Activated T-helper 9 cell treated with anti-CD3 and anti-CD28 coated beads, Interleukin-2, amount 50 U/mL, for 16 hours (primary cell): ENCODE results near the gene SUSD1.

Source experiments
- DNase-seq: peaks from one replicate; pipeline ENCODE4 v3.0.0-alpha.2; 2020; ENCODE audit warnings: low read depth

SUSD1 gene

DNA sequence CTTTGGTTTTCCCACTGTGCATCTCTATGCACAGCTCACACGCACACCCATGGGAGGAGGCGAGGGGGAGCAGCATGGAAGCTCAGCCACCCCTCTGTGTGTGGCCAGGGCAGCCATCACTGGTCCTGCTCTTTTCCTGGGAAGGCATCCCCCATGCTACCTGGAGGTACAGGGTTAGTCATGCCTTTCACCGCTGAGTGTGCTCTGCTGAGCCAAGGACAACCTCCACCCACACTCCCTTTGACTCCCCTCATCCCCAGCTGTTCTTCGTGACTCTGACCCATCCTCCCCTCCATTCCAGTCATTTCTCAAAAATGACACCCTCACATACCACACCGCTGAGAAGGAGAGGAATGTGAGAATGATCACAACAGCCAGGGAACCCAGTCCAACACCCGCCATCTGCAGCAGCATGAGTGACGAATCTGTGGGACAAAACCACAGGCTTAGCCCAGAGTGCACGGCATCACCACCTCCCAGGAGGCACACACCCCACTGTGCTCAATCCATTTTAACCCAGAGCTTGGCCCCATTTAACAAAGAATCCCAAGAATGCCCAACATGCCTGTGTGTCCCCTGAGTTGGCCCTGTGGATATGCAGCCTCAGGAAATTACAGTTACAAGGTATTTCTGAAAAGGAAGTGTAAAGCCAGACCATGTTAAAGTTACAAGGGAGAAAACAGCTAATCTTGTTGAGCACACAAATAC is 133.4 kb downstream of the SUSD1 start:
- DNase-seq, result no peak

DNA sequence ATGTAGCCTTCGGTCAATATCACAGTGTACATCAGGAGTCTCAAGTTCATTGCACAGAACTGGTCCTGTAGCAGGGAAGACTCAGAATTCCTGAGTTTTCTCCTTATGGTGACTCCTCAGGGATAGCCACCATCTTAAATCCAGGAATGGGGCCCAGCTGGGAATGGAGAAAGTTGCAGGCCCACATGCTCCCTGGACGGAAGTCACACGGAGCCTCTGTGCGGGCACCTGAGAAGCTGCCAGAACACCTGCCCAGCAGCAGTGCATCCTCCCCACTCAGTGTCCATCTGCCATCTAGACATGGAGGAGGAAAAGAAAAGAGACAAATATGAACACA is 133.9 kb downstream of the SUSD1 start:
- DNase-seq, result no peak

DNA sequence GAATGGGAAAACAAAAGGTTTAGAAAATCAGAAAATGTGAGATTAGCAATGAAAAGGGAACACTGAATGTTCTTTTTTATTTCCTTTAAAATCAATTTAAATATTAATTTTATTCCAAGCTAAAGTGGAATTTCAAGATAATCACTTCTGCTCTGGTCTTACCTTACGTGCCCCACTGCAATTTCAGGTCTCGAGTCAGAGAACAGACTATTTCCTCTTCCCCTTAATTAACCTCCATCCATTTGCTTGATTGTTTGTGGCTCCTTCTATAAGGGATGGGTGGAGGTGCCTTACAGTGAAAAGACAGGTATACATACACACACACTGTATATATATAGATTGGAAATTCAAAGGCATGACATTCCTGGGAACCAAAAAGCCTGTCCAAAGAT is 137.1 kb downstream of the SUSD1 start:
- no peak for DNase-seq

DNA sequence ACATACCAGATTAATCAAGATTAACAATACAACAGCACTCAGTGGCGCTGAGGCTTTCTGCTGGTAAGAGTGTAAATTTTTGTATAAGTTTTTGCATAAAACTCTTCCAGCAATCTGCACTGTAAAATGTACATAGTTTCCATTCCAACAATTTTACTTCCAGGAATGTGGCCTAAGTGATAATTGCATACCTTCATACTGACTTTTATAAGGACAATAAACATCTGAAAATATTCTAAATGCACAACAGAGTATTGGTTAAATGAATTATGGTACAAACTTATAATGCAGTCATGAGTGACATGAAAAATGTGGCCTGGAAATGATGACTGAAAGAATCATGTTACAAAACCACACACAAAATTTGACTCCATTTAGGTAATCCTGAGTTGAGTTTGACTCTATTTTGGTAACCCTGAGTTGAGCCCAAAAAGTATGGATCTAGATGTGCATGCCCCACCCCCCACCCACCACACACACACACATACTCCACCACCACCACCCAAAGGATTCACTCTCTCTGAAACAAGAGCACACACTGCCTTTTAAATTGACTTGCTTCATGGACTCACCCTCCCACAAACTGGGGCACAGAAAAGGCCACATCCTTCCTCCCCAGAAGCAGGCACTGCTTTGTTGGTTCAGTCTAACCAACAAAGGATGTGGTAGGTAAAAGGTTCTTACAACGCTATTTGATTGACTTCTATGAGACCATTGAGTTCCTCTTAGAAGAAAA is 137.6 kb downstream of the SUSD1 start:
- DNase-seq, result peak; percentile 25

DNA sequence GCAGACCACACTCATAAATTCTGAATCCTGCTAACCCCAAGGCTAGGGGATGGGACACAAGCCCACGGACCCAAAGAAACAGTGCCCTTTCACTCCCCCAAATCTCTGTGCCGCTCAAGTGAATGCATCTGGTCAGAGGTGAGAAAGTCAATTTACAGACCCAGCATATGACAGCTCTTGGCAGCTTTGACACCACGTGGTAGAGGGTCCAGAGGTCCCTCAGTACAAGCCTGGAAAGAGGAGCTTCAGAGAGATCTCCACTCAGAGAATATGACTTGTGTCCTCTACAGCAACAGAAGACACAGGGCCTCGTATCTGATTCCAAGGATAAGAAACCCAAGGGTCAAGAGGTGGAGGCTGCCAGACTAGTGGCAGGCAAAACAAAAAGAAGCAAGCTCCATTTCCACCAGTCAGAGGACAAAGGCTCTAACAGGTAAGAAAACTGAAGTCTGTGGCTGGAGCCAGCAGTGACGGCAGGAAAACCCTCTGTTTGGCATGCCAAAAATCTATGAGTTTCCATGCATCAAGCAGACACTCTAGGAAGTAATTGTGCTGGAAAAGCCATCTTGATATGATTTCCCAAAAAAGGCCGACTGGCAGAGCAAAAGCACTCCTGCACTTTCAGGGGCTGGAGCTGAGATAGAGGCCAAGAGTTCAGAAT is 139.8 kb downstream of the SUSD1 start:
- DNase-seq, result no peak

DNA sequence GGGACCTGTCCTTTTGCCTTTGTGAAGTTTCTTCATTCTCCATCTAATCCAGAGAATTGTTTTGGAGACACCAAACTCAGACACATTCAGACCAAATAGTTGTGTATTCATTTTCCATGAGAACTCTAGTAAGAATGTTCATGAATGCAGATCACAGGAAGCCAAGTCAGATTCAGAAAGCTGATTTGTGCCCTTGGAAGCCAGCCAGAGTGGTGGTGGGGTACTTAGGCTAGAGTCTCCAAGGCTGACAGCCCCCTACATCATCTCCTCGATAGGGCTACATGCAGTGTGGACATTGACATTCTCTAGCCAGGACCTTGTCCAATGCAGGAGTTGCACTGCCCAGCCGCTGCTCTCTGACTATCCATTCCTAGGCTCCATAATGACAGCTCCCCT is 140.9 kb downstream of the SUSD1 start:
- DNase-seq, result no peak

DNA sequence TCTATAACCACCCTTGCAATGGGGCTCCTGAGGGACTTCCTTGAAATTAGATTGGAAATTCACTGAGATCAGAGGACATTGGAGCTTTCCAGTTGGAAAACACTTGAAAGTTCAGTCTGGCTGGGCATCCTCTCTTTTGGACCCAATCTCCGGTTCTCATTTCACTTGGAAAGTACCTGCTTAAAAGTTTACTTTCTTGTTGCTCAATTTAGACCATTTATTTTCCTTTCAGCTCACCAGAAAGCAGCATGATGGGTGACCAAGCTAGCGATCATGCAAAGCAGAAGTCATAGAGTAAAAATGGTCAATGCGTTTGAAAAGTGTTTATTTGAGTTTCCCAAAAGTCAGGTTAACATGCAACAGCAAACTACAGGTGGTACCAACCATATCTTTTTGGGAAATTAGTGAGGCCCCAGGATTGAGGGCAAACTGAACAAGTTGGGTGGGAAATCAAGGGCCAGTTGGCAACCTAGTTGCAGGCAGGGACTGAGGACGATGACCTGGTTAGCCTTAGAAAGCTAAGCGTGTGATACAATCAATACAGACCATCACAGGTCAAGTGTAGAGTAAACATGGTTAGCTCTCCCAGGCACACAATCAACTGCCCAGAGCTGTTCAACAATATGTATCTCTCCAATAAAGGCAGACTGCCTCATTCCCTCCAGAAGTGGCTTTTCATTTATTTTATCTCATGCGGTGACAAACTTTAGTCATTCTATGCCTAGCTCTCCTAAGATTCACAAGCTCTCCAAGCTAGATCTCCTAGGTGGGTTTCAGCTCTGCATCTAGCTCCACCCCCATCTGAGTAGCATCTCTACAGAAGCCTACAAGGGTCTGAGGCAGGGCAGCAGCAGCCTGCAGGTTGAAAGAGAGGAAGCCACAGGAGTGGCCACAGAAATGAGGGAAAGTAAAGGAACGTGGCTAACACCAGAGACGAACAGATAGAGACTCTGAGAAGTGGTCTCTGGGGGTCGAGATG is 141.6 kb downstream of the SUSD1 start:
- DNase-seq, result no peak

DNA sequence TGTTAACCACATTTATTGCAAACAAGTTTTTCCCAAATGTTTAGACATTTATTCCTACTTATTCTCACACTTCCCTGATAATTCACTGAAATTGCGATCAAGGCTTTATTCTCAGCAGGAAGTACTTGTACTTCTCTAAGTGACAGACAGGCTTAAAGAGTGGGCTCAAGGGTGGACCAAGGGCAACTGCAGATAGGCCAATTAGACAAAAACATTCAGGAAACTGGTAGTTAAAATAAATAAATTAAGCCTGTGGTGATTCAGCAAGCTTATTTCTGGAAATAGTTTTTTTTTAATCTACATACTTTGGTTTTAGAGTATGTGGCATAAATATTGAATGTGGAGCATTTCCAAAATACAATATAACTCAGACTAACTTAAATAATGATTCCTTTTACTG is 142.4 kb downstream of the SUSD1 start:
- no peak for DNase-seq

DNA sequence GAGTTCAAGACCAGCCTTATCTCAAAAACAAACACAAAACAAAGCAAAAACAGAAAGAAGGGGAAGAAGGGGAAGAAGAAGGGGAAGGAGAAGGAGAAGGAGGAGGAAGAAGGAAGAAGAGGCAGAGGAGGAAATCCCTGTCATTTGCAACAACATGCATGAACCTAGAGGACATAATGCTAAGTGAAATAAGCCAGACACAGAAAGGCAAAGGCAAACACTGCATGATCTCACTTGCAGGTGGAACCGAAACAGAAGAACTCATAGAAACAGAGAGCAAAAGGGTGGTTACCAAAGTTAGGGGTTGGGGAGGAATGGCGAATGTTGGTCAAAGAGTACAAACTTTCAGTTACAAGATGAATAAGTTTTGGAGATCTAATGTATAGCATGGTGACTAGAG is 143.1 kb downstream of the SUSD1 start:
- no peak for DNase-seq

DNA sequence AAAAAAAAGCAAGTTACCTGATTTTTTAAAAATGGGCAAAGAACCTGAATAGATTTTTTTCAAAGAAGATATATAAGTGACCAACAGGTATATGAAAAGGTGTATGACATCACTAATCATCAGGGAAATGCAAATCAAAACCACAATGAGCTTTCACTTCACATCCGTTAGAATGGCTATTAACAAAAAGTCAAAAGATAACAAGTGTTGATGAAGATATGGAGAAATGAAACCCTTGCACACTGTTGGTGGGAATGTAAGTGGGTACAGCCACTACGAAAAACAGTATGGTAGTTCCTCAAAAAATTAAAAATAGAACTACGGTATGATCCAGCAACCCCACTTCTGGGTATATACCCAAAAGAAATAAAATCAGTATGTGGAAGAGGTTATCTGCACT is 143.7 kb downstream of the SUSD1 start:
- no peak for DNase-seq

DNA sequence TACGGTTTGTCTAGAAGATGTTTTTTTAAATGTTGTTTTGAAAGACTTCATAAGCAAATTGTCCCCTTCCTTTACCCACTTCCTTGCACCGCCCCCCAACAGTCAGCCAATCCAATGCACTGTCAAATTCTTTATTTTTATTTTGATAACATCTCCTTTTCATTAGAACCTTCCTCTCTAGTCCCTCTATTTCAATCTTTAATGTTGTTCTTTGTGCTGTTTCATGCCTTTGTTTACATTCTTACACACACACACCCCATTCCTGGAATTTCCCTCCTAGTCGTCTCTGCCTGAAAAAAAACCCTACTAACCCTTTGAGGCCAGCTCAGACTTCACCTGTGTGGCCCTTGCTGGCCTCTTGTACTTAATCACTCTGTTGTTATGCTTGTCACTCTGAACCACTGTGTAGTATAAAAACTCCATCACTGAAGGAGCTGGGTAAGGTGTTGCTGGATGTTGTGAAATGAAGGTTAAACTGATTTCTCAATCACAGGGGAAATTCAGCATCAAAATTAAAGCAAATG is 145.1 kb downstream of the SUSD1 start:
- DNase-seq, result no peak

DNA sequence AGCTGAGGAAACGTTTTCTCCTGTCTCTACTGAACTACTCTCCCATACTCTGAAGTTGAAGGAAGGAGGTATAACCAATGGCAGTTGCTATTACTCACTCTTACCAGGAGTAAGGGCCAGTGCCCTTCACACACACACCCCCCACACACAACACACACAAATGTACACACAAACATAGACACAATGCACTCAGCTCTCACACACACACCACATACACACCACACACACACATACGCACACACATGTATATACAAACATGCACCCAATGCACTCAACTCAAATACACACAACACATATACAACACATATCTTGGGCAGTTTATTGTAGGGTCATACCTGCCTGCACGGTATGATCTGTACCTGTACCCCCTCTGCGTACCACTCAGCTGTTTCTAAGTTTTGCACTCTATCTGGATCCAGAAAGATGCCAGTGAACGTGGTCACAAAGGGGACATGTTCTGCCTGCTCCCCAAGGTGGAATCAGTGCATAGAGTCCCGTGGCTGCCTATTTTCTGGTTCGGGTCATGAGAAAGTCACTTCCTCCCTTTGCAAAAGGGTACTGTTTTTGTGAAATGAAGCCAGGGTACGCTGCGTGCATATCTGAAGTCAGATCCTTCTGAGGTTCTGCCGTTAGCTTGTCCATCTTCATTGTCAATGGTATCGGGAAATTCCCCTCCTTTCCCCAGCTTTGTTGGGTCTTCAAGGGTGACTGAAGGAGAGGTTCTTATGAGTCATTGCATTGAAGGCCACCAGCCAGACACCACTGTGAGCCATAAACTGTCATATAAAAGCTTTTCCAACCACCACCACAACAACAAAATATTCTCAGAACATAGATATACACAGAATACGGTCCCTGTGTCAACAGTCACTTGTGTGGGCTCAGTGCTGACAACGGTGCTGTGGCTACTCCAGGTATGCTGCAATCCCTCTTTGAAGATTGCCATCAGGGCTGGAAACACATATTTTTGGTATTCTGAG is 146.6 kb downstream of the SUSD1 start:
- peak; percentile 4 for DNase-seq

DNA sequence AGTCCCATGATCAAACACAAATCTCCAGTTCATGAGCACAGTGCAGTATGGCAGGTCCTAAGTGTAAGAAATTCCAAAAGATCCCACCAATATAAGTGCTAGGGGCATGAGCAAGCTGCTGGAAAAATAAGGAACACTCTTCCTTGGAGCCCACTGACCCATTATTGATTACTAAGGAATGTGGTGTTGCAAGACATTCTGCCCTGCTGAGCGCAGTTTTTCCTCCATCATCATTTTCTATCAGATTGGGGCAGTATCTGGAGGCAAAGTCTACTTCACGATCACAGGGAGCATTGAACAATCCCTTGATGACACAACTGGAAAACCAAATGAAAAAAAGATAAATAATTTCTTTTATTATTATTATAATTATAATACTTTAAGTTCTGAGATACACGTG is 149.2 kb downstream of the SUSD1 start:
- no peak for DNase-seq

DNA sequence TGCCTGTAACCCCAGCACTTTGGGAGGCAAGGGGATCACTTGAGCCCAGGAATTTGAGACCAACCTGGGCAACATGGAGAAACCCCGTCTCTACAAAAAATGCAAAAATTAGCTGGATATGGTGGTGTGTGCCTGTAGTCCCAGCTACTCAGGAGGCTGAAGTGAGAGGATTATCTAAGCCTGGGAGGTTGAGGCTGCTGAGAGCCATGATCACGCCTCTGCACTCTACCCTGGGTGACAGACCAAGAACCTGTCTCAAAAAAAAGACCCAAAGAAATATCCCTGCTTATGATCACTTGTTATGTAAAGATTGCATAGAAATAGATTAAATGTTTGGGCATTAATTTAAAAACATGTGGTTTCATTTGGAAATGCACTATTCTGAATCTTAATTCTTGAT is 153.4 kb downstream of the SUSD1 start:
- no peak for DNase-seq

DNA sequence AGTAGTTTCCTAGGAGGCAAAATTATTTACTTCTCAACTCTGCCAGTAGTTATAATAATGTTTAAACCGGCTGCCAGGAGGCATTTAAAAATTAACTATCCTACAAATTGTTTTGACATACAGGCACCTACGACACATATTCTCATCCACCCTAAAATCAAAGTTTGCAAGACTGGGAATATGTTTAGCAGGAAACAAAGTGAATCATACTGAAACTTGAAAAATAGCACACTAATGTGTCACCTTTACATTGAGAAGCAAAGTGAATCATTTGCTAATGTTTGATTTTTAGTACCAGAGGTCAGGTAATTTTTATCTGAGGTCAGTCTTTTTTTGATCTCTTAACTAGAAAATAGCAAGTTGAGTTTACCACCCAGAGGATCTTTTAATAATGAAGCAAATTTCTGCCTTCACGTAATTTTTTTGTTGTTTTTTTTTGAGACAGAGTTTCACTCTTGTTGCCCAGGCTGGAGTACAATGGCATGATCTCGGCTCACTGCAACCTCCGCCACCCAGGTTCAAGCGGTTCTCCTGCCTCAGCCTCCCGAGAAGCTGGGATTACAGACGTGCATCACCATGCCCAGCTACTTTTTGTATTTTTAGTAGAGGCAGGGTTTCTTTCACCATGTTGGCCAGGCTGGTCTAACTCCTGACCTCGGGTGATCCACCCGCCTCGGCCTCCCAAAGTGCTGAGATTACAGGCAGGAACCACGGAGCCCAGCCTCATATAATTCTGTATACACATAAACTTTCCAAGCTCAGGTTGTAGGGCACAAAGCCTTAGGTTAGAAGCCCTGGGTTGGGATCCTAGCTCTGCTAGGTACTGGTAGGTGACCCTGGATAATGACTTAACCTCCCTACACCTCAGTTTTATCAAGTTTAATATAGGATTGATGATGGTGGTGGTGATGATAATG is 154.2 kb downstream of the SUSD1 start:
- DNase-seq, result no peak

DNA sequence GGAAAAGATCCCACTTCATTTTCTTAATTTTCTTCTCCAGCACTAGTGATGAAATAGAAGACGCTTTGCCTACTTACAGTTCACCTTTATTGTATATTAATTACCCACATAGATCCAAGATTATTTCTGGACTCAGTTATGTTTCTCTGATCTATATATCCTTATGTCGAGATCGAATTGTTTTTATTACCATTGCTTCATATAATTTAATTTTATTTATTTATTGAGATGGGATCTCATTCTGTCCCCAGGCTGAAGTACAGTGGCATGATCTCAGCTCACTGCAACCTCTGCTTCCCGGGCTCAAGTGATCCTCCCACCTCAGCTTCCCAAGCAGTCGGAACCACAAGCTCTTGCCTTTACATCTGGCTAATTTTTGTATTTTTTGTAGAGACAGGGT is 157.2 kb downstream of the SUSD1 start:
- DNase-seq, result no peak

DNA sequence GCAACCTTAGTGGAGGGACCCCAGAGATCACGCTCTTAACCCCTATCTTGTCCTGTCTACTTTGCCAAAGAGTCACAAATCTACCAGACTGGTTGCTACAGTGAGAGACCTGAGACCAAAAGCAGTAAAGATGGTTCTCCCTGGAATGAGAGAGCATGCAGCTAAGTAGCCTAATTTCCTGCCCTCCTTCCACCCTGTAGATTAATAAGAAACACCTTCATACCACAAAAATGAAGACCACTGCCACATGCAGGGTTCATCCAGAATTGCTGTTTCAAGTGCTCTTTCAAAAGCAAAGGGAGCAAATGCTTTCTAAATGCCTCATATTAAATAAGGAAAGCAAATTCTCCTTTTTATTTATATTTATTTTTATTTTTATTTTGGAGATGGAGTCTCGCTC is 159.4 kb downstream of the SUSD1 start:
- DNase-seq, result no peak

DNA sequence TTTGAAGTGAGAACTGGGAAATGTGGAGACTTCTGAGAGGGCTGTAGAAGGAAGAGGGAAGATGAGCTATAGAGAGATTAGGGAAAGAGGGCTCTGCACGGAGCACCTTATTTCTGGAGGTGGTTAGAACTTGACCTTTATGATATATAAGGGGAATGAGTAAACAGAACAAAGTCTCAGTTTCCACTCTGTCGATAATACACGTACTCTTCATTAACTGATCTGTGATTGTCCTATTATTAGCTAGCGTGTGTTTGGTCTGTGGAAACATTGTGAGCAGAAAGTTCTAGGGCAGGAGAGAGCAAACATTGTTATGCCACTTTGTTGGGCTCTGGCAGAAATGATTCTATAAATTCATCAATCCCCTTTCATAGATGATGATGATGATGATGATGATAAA is 159.9 kb downstream of the SUSD1 start:
- no peak for DNase-seq

DNA sequence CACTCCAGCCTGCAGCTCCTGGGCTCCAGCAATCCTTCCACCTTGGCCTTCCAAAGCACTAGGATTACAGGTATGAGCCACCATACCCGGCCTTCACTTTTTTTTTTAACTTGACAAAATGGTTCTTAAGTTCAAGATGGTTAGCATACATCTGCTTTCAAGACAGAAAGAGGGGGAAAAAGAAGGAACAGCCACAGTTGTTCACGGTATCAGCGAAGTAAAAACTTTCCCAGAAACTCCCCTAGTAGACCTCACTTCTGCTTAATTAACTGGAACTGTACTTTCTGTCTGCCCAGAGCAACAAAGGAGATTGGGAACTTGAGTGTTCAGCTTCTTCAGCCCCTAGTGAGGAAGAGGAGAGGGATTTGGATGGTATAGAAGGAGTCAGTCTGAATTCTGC is 161.8 kb downstream of the SUSD1 start:
- DNase-seq, result no peak
